ENCODE measurements around the gene ANXA11.
"Not testable (repeated sequence)": the region's sequence is repeated elsewhere in the genome, so short reads cannot be mapped to it uniquely, and the experiment has no call there.

Gene ANXA11

DNA sequence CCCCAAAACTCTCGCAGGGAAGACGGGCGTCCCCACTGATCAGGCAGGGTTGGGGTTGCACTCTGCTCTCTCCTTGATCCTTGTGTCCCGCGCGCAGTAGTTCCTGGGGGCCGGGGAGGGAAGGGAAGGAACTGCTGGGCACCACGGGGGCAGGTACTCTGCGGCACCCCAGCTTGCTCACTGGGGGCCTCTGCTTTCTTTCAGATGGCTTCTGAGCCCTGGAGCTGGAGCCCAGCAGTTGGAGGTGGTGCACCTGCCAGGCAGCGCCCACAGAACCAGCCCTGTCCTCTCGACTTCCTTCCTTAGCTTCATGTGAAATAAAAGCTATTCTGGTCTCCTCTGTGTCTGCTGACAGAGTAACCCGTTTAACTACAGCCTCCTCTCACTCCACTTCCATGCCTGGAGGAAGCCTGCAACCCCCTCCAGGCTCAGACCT lies 60.6 kb downstream of the ANXA11 start:
- DNase-seq: no peak

GRCh38 chr10:80144067-80144695 lies 61.2 kb downstream of the ANXA11 start:
- no peak for DNase-seq

- DNase-seq: no peak
These were observed 63.5 kb downstream of the ANXA11 start for GRCh38 chr10:80141696-80142460.

DNA sequence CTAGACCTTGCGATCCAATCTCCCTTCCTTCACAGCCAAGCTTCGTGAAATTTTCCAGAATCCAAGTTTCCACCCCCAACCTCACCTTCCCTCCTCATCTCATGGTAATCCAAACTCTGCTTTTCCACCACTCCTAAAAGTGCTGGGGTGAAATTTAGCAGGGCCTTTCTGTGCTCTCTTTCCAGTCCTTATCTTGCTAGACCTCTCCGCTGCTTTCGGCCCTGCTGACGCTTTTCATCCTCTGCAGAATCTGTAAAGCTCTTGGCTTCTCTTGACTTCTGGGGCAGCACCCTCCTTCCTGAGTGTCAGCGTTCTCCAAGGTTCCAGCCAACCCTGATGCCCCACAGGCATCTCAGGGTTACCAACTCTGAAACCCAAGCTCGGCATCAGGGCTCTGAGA lies 65.1 kb downstream of the ANXA11 start:
- no peak for DNase-seq

DNA sequence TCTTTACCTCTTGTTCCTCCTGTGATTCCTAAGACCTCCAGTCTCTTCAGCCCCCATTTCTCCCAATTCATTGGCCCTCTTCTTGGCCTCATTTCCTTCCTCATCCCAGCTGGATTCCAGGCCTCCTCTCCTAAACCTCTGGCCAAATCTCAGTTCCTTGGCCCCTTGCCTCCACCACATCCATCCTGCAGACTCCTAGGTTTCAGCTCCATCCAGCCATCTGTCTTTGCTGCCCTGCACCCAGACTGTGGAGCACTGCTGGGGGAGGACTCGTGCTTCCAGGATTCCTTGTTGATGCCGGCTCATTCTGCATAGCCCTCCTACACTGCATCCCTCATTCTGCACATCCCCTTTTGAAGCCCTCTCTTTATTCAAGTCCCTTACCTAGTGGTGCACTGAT lies 66.1 kb downstream of the ANXA11 start:
- DNase-seq: no peak

DNA sequence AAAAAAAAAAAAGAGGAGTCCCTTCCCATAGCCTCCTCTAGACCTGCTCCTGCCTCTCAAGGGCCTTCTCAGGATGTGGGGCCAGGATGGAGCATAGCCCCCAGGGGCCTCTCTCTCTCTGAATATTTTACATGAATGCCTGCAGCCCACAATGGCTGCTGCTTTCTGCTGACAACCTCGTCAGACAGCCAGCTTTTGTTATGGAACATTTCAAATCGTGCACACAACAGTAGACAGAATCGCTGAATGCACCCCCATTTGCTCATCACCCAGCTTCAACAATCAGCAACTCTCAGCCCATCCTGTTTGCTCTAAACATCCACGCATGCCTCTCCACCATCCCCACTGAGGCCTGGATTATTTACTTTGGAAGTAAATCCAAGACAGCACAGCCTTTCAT lies 67.4 kb downstream of the ANXA11 start:
- no peak for DNase-seq

GRCh38 chr10:80137031-80137862 lies 68.1 kb downstream of the ANXA11 start:
- no peak for DNase-seq

DNA sequence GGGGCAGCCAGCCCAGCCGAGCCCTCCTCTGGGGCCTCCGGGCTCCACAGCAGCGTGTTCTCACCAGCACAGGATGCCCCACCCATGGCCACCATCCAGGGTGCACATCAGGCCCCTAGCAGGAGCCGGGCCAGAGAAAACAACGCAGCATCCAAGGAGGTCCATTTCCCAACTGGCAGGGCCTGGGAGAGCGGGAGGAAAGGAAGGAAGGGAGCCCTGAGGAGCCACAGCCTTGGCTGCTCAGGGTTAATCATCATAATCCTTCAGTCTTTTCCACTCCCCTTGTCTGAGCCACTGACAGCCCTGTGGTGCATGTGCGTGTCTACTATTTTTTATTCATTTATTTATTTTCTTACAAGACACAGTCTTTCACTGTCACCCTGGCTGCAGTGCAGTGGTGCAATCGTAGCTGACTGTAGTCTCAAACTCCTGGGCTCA lies 69.2 kb downstream of the ANXA11 start:
- DNase-seq: no peak

DNA sequence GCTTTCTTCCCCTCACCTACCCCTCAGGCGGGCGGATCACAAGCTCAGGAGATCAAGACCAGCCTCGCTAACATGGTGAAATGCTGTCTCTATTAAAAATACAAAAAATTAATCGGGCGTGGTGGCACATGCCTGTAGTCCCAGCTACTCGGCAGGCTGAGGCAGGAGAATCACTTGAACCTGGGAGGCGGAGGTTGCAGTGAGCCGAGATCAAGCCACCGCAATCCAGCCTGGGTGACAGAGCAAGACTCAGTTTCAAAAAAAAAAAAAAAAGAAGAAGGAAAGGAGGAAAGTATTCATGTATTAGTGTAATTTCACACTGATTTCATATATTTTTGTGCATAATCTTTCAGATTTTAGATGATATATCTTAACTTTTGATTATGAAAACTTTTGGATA lies 71.7 kb downstream of the ANXA11 start:
- not testable (repeated sequence) for DNase-seq

DNA sequence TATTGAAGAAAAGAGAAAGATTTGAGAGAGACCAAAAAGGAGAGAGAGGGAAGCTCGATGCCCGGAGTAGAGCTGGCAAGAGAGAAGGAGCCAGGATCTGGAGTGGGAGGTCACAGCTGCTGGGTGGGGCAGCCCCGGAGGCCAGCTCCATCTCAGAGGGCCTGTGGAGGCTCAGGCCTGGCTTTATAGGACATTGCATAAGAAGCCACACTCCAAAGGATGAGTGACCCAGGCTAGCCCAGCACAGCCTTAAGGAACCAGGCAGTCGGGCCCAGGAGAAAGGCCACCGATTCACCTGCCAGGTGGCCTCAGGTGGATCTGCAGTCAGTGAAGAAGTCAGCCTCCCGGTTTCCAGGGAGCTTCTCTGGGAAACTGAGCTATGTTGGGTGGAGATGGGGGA lies 72.1 kb downstream of the ANXA11 start:
- DNase-seq: no peak

DNA sequence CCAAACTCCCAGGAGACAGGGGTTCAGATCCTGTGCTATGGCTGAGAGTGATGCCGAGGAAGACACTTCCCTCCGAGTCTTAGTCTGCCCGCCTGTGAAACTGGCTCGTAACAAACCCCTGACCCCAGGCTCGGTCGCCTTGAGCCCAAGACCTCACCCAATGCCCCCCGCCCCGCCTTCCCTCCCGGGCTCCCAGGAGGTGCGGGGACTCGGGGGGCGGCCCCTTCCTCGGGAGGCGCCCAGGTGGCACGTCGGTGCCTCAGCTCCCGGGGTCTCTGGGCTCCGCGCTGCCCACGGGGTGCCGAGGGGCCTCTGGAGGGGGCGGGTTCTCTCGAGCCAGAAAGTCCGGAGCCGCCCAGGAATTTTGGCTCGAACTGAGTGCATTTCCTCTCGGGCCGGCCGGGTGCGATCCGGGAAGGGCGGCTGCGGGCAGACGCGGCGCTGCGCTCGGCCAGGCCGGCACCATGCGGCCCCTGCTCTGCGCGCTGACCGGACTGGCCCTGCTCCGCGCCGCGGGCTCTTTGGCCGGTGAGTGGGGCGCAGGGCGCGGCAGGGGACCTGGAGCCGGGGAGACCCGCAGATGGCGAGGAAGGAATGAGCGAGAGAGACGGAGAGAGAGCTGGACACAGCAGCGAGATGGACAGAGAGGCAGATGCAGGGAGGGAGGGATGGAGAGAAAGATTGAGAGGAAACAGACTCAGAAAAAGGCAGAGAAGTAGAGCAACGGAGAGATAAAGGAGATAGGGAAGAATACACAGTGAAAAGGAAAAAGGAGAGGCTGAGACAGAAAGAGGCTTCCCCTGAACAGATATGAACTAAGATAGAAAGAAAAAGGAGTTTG lies 72.8 kb downstream of the ANXA11 start, which contains the start of gene PLAC9:
PLAC9 (plus strand) TSS at position 432 of the 841 bp plus-strand sequence; CDS start at position 465, 33 bp downstream.
- no peak for DNase-seq

- no peak for DNase-seq
These were observed 73.8 kb downstream of the ANXA11 start for GRCh38 chr10:80131499-80131901.

- DNase-seq: no peak
These were observed 78.5 kb downstream of the ANXA11 start for GRCh38 chr10:80126876-80127275.

- DNase-seq: no peak
These were observed 82.6 kb downstream of the ANXA11 start for GRCh38 chr10:80122746-80123145.

DNA sequence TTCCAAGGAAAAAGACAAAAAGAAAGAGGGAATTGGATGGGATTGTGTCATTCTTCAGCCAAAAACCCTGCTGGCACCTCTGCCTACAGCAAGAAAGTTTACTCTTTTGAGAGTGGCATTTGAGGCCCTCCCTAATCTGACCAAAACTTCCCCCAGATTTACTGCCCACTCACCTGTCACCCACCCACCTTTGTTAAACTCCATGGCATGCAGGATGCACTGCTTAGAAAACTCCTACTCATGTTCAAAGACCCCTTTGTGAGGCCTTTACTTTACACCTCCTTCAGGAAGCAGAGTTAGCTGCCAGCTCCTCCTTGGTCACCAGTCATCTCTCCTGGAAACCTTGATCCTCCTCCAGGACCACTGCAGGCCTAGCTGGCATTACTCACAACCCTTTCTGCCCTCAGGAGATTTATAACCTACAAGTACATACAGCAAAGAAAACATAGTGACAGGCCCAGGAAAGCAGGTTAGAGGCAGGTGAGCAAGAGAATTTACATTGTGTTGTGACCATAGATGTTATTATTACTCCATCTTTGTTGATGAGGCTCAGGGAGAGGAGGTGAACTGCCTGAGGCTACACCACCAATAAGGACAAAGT lies 83.1 kb downstream of the ANXA11 start:
- DNase-seq: no peak

- no peak for DNase-seq
These were observed 86.7 kb downstream of the ANXA11 start for GRCh38 chr10:80118669-80119068.

DNA sequence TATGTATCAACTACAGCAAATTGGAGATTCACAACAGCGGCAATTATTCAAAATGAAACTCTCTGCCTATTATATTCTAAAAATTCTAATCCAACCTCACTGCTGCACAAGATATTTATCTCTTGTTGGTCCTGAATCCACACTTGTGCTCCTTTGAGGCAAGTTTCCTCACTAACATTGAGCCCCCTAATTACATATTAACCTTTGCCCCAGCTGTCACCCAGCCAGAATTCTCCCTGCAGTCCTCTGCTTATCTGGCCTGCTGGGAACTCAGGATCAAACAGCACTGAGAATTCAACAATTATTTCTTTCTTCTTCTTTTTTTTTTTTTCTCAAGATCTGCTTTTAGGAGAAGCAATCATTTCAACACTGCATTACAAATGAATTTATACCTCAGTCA lies 94.4 kb downstream of the ANXA11 start:
- DNase-seq: no peak

DNA sequence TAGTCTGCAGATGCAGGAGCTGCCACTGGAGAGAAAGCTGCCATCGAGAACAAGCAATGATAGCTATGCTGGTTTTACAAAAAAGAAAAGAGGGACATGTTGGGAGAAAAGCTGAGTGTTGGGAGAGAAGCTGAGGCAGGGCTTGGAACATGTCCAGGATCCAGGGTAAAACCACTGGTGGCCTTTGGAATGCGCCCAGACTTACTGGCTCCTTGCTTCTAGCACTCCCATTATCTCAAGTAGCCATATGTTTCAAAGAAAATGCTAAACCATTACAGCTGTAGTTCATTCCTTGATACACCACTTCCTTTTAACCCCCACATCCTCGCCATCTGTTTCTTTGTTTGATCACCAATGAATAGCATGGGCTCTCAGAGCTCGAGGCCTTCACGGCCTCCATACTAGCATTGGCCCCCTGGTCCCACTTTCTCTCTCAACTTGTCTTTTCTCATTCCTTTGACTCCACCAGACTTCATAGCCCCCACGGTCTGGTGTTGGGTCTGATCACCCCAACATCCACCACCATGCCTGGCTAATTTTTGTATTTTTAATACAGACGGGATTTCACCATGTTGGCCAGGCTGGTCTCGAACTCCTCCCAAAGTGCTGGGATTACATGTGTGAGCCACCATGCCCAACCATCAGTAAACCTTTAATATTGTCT lies 96.6 kb downstream of the ANXA11 start:
- no peak for DNase-seq

DNA sequence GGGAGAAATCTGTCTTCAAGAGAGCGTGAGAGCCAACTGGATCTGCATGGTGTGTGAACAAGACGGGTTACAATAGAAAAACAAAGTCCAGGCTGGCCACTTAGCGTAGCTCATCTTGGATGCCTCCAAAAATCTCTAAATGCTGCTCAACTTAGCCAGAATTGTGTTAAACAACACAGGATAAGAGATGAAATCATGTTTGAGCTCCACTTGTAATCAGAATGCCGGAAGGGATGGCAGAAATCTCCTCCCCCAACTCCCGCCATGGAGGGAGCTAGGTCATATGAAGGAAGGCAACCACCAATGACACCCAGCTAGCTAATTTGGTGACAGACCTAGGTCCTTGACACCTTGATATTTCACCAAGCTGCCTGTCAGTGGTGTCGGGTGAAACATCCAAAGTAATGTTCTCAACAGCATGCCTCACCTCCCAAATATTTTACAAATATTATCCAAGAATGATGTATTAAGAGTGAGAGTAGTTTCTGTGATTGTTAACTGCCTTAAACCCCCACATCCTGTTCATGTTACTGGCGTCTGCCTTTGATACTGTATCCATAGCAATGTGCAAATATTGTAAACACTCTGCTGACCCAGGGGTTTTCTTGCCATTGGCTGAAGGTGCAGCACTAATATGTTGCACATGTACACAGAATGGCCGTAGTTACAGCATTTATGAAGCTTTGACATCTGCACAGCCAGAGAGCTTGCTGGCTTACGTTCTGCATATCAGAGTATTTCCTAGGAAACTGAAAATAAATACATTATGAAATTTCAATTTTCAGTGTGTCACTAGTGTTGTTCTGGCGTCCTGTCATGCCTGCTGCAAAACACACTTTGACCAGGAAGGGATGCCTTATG lies 101.0 kb downstream of the ANXA11 start:
- DNase-seq: no peak
